Epithelial cell of proximal tubule (primary cell): Measurements from ENCODE around the gene CELF4. TPM values are rescaled to one million over a fixed set of nuclear protein-coding genes. Genes with fewer than 3 reads are reported as not detected.

ENCODE experiments used
- DNase-seq: peaks from one replicate; pipeline ENCODE4 v3.0.0-alpha.2; 2011; ENCODE audit warnings: low read depth
- H3K4me3 ChIP-seq: 2 replicates; pipeline ENCODE4 v1.5.1; 2011; ENCODE audit warnings: low read depth, mild to moderate bottlenecking, low read length
- total RNA-seq: library from RNA; depleted of rRNA; stranded (reverse); fragments of >200 nt; gene quantifications from 2 replicates; pipeline ENCODE4 v1.2.3, GENCODE V29; 2015
- TF ChIP-seq, protein P1 (sequence below): conservative IDR thresholded peaks from 2 replicates; pipeline ENCODE4 v1.5.1; 2012; ENCODE audit warnings: low read depth, mild to moderate bottlenecking, low read length

CELF4 gene
- total RNA-seq, 1 donor from 2014 or later: not detected

DNA sequence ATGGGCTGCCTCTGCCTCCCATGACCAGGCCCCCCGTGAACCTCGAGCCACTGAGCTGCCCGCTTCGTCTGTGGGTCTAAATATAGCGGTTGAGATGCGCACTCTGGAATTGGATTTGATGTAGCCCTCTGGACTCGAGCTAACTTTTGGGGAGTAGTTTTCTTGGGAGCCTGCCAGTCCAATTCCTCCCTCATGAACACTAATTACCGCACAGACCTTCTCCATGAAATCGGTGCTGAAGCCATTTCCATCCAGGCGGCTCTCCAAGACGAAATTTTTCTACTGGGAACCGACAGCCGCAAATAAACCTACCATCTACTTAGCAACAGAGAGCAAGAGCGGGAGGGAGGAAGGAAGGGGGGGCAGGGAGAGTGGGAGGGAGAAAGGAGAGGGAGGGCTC lies 63.6 kb downstream of the CELF4 start:
- TF ChIP-seq, protein P1, sequence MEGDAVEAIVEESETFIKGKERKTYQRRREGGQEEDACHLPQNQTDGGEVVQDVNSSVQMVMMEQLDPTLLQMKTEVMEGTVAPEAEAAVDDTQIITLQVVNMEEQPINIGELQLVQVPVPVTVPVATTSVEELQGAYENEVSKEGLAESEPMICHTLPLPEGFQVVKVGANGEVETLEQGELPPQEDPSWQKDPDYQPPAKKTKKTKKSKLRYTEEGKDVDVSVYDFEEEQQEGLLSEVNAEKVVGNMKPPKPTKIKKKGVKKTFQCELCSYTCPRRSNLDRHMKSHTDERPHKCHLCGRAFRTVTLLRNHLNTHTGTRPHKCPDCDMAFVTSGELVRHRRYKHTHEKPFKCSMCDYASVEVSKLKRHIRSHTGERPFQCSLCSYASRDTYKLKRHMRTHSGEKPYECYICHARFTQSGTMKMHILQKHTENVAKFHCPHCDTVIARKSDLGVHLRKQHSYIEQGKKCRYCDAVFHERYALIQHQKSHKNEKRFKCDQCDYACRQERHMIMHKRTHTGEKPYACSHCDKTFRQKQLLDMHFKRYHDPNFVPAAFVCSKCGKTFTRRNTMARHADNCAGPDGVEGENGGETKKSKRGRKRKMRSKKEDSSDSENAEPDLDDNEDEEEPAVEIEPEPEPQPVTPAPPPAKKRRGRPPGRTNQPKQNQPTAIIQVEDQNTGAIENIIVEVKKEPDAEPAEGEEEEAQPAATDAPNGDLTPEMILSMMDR: no peak
- DNase-seq: no peak

DNA sequence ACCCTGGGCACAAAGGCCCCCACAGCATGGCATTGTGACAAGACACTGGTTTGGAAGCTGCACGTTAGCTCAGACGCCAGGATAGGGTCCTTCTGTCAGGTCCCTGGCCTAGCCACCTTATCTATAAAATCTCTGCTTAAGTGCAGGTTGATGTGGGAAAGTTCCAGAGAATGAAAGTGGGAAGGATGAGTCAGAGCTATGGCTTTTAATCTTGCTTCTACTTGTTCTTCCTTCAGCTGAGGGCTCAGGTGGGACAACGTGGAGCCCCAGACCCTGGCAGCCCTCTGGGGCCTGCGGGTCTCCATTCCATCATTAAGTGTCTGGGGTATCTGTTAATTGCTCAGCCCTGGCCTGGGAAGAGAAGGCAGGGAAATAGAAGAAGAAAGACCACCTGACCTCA lies 64.5 kb downstream of the CELF4 start:
- no peak for DNase-seq
- TF ChIP-seq, protein P1: no peak
- H3K4me3 ChIP-seq: no peak overlapping the region

More for the DNA sequence above, 63.6 kb downstream of the CELF4 start:
- H3K4me3 ChIP-seq: no peak overlapping the region

- DNase-seq: no peak
- TF ChIP-seq, protein P1: no peak
- no peak overlapping the region for H3K4me3 ChIP-seq
Measured at GRCh38 chr18:37499913-37500312, 65.7 kb downstream of the CELF4 start.

DNA sequence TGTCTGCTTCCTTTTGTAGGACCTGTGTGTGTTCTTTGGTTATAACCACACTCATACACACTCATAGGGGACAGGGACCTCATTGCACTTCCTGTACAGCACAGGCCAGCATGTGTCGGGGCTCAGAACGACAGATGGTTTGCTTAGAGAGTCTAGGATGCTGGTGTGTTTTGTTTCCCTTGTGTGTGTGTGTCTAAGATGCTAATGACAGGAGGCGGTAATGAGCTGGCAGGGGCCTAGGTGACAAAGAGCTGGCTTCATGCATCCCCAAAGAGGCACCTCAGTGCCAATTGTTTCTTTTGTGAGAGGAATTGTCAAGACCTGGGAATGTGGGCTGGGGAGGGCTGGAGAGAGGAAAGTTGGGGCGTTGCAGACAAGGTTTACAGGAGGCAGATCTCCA lies 66.6 kb downstream of the CELF4 start:
- no peak for DNase-seq
- TF ChIP-seq, protein P1: no peak
- H3K4me3 ChIP-seq: no peak overlapping the region

DNA sequence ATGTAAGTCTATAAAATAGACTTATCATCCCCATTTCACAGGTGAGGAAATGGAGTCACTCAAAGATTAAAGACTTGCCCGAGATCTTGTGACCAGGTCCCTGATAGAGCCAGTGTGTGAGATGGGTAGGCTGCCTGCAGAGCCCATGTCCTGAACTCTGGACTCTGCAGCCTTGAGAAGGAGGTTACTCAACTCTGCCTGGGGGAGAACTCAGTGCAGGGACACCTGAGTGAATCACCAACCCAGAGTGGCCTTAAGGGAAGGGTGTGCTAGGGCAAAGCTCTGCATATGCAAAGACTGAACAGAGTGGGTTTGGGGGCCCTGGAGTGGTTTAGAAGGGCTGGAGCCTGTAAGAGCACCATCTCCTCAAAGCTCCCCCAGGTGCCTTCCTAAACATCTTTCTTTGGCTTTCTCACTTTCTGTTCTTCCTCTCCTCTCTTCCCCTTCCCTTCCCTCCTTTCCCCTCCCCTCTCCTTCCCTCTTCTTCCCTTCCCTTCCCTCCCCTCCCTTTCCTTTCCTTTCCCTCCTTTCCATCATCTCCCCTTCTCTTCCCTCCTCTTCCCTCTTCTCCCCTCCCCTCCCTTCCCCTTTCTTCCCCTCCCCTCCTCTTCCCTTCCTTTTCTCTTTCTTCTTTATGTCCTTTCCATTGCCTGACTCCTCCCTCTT lies 67.6 kb downstream of the CELF4 start:
- H3K4me3 ChIP-seq: no peak overlapping the region
- no peak for DNase-seq
- TF ChIP-seq, protein P1: no peak

- TF ChIP-seq, protein P1: no peak
- no peak overlapping the region for H3K4me3 ChIP-seq
- no peak for DNase-seq
Measured at GRCh38 chr18:37496568-37496967, 69.0 kb downstream of the CELF4 start.

- H3K4me3 ChIP-seq: no peak overlapping the region
- TF ChIP-seq, protein P1: no peak
- no peak for DNase-seq
Measured at GRCh38 chr18:37495354-37495753, 70.2 kb downstream of the CELF4 start.
